GM23338 (cell line): Measurements from ENCODE around the gene OBSCN. TPM values are rescaled to one million over a fixed set of nuclear protein-coding genes. Genes with fewer than 3 reads are reported as not detected.

Experiments used
- ATAC-seq: fragments of 200-7000 bp; cut with Tn5 transposase; 3 replicates; pipeline ENCODE4 v1.9.1; 2020
- DNase-seq: peaks from one replicate; pipeline ENCODE4 v3.0.0-alpha.2; 2015; ENCODE audit warnings: low spot score
- H2AFZ ChIP-seq: fragments of 200-600 bp; sonication (generic); 2 replicates; pipeline ENCODE4 v1.8.0; 2016; ENCODE audit warnings: antibody characterized with exemption, mild to moderate bottlenecking, moderate library complexity
- H3F3A ChIP-seq: fragments of 200-600 bp; sonication (generic); replicated peaks from 2 replicates; pipeline ENCODE4 v1.8.0; 2017; ENCODE audit warnings: antibody characterized with exemption, mixed run types, low read depth
- H3K27ac ChIP-seq: fragments of 200-600 bp; sonication (generic); 2 replicates; pipeline ENCODE4 v1.6.1; 2016; ENCODE audit warnings: low read depth
- H3K27me3 ChIP-seq: fragments of 200-600 bp; sonication (generic); 2 replicates; pipeline ENCODE4 v1.8.0; 2016; ENCODE audit warnings: mild to moderate bottlenecking, mixed run types, moderate library complexity; ENCODE audit not compliant: insufficient read depth
- H3K36me3 ChIP-seq: fragments of 200-600 bp; sonication (generic); 2 replicates; pipeline ENCODE4 v1.8.0; 2016; ENCODE audit warnings: mild to moderate bottlenecking; ENCODE audit not compliant: insufficient read depth
- H3K4me1 ChIP-seq: fragments of 200-600 bp; sonication (generic); 2 replicates; pipeline ENCODE4 v1.8.0; 2016; ENCODE audit warnings: mild to moderate bottlenecking, moderate library complexity; ENCODE audit not compliant: insufficient read depth
- H3K4me2 ChIP-seq: fragments of 200-600 bp; sonication (generic); 2 replicates; pipeline ENCODE4 v1.7.1; 2017; ENCODE audit warnings: mixed run types
- H3K4me3 ChIP-seq: fragments of 200-600 bp; sonication (generic); 2 replicates; pipeline ENCODE4 v1.6.1; 2016; ENCODE audit warnings: mixed run types
- H3K79me2 ChIP-seq: fragments of 200-600 bp; sonication (generic); replicated peaks from 2 replicates; pipeline ENCODE4 v1.8.0; 2017; ENCODE audit warnings: mild to moderate bottlenecking; ENCODE audit not compliant: insufficient read depth
- H3K9me2 ChIP-seq: fragments of 200-600 bp; sonication (generic); 2 replicates; pipeline ENCODE4 v1.8.0; 2017; ENCODE audit not compliant: insufficient read depth
- H4K20me1 ChIP-seq: fragments of 200-600 bp; sonication (generic); replicated peaks from 2 replicates; pipeline ENCODE4 v1.8.0; 2017; ENCODE audit warnings: mild to moderate bottlenecking; ENCODE audit not compliant: insufficient read depth
- H3K27ac Mint-ChIP-seq: 2 replicates; pipeline ENCODE4 v1.8.0; 2020; ENCODE audit warnings: inconsistent platforms, mild to moderate bottlenecking, moderate library complexity, mixed read lengths
- H3K27me3 Mint-ChIP-seq: 3 replicates; pipeline ENCODE4 v1.8.0; 2022; ENCODE audit warnings: low read depth, mild to moderate bottlenecking, moderate library complexity, mixed read lengths, inconsistent platforms; ENCODE audit not compliant: insufficient read depth, poor library complexity
- H3K36me3 Mint-ChIP-seq: 3 replicates; pipeline ENCODE4 v1.8.0; 2021; ENCODE audit warnings: low read depth, mild to moderate bottlenecking, inconsistent platforms, moderate library complexity, mixed read lengths
- H3K4me1 Mint-ChIP-seq: 3 replicates; pipeline ENCODE4 v1.8.0; 2020; ENCODE audit warnings: mild to moderate bottlenecking, inconsistent platforms, mixed read lengths
- H3K4me3 Mint-ChIP-seq: 3 replicates; pipeline ENCODE4 v1.8.0; 2021; ENCODE audit warnings: moderate library complexity, mild to moderate bottlenecking, inconsistent platforms, mixed read lengths
- H3K9me3 Mint-ChIP-seq: 3 replicates; pipeline ENCODE4 v1.8.0; 2020; ENCODE audit warnings: moderate library complexity, mild to moderate bottlenecking, inconsistent platforms, mixed read lengths
- CREB1 ChIP-seq: fragments of 250-450 bp; sonication (Bioruptor Pico); IDR thresholded peaks from 2 replicates; pipeline ENCODE4 v1.5.0; 2020; ENCODE audit warnings: low read depth, mild to moderate bottlenecking, moderate library complexity
- EZH2phosphoT487 ChIP-seq: fragments of 200-600 bp; sonication (generic); IDR thresholded peaks from one replicate; pipeline ENCODE4 v1.8.1; 2018; ENCODE audit warnings: antibody characterized with exemption; ENCODE audit not compliant: unreplicated experiment
- JUNB ChIP-seq: IDR thresholded peaks from one replicate; pipeline ENCODE4 v1.6.1; 2016; ENCODE audit warnings: antibody characterized with exemption; ENCODE audit not compliant: unreplicated experiment
- NANOG ChIP-seq: IDR thresholded peaks from 2 replicates; pipeline ENCODE4 v1.6.1; 2016; ENCODE audit warnings: antibody characterized with exemption, borderline replicate concordance
- STAT1 ChIP-seq: IDR thresholded peaks from one replicate; pipeline ENCODE4 v1.6.1; 2016; ENCODE audit warnings: antibody characterized with exemption; ENCODE audit not compliant: unreplicated experiment
- ZNF331 ChIP-seq: fragments of 250-450 bp; sonication (Bioruptor Pico); IDR thresholded peaks from 2 replicates; pipeline ENCODE4 v1.5.0; 2020; ENCODE audit warnings: low read depth, mild to moderate bottlenecking, moderate library complexity
- polyA plus RNA-seq: library from polyadenylated mRNA; unstranded; fragments of >200 nt; fragmentation: Nextera tagmentation; extraction: Ambion mirVana; gene quantifications from 2 replicates; pipeline ENCODE4 v1.2.1, GENCODE V29; 2016
- total RNA-seq: library from RNA; depleted of rRNA; stranded (reverse); fragments of >200 nt; shearing (Covaris generic); gene quantifications from 2 replicates; pipeline ENCODE4 v1.2.3, GENCODE V29; 2014
- TF ChIP-seq, protein P1 (sequence below): fragments of 250-450 bp; sonication (Bioruptor Pico); IDR thresholded peaks from 2 replicates; pipeline ENCODE4 v1.5.0; 2020; ENCODE audit warnings: mild to moderate bottlenecking, moderate library complexity
- TF ChIP-seq, protein P2 (sequence below), 2 experiments: fragments of 200-600 bp in 1 of 2; sonication (generic) in 1 of 2; conservative IDR thresholded peaks; 2 replicates each; pipeline versions ENCODE4 v1.5.1 to v1.6.1; 2016 to 2017; ENCODE audit warnings: antibody characterized with exemption in 2 of 2, low read depth in 2 of 2, mild to moderate bottlenecking in 2 of 2, moderate library complexity in 1 of 2

OBSCN gene
- total and polyA plus RNA-seq, 2 experiments from 2014 or later = 8.4 to 38.5 TPM

DNA sequence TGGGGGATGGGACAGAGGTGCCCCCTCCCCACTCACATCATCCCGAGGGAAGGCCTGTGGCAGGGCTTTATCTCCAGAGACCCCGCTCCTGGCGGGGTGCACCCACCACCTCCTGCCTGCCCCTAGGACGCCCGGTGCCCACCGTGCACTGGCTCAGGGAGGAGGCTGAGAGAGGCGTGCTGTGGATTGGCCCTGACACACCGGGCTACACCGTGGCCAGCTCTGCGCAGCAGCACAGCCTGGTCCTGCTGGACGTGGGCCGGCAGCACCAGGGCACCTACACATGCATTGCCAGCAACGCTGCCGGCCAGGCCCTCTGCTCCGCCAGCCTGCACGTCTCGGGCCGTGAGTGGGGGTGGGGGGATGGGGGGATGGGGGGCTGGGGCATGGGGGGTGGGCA lies 127.1 kb downstream of the OBSCN start (continued):
- TF ChIP-seq, protein P1, sequence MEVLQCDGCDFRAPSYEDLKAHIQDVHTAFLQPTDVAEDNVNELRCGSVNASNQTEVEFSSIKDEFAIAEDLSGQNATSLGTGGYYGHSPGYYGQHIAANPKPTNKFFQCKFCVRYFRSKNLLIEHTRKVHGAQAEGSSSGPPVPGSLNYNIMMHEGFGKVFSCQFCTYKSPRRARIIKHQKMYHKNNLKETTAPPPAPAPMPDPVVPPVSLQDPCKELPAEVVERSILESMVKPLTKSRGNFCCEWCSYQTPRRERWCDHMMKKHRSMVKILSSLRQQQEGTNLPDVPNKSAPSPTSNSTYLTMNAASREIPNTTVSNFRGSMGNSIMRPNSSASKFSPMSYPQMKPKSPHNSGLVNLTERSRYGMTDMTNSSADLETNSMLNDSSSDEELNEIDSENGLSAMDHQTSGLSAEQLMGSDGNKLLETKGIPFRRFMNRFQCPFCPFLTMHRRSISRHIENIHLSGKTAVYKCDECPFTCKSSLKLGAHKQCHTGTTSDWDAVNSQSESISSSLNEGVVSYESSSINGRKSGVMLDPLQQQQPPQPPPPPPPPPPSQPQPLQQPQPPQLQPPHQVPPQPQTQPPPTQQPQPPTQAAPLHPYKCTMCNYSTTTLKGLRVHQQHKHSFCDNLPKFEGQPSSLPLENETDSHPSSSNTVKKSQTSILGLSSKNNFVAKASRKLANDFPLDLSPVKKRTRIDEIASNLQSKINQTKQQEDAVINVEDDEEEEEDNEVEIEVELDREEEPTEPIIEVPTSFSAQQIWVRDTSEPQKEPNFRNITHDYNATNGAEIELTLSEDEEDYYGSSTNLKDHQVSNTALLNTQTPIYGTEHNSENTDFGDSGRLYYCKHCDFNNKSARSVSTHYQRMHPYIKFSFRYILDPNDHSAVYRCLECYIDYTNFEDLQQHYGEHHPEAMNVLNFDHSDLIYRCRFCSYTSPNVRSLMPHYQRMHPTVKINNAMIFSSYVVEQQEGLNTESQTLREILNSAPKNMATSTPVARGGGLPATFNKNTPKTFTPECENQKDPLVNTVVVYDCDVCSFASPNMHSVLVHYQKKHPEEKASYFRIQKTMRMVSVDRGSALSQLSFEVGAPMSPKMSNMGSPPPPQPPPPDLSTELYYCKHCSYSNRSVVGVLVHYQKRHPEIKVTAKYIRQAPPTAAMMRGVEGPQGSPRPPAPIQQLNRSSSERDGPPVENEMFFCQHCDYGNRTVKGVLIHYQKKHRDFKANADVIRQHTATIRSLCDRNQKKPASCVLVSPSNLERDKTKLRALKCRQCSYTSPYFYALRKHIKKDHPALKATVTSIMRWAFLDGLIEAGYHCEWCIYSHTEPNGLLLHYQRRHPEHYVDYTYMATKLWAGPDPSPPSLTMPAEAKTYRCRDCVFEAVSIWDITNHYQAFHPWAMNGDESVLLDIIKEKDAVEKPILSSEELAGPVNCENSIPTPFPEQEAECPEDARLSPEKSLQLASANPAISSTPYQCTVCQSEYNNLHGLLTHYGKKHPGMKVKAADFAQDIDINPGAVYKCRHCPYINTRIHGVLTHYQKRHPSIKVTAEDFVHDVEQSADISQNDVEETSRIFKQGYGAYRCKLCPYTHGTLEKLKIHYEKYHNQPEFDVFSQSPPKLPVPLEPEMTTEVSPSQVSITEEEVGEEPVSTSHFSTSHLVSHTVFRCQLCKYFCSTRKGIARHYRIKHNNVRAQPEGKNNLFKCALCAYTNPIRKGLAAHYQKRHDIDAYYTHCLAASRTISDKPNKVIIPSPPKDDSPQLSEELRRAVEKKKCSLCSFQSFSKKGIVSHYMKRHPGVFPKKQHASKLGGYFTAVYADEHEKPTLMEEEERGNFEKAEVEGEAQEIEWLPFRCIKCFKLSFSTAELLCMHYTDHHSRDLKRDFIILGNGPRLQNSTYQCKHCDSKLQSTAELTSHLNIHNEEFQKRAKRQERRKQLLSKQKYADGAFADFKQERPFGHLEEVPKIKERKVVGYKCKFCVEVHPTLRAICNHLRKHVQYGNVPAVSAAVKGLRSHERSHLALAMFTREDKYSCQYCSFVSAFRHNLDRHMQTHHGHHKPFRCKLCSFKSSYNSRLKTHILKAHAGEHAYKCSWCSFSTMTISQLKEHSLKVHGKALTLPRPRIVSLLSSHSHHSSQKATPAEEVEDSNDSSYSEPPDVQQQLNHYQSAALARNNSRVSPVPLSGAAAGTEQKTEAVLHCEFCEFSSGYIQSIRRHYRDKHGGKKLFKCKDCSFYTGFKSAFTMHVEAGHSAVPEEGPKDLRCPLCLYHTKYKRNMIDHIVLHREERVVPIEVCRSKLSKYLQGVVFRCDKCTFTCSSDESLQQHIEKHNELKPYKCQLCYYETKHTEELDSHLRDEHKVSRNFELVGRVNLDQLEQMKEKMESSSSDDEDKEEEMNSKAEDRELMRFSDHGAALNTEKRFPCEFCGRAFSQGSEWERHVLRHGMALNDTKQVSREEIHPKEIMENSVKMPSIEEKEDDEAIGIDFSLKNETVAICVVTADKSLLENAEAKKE (CRISPR knock-in tag) = no peak
- no peak for TF ChIP-seq ZNF331 (CRISPR knock-in tag)

DNA sequence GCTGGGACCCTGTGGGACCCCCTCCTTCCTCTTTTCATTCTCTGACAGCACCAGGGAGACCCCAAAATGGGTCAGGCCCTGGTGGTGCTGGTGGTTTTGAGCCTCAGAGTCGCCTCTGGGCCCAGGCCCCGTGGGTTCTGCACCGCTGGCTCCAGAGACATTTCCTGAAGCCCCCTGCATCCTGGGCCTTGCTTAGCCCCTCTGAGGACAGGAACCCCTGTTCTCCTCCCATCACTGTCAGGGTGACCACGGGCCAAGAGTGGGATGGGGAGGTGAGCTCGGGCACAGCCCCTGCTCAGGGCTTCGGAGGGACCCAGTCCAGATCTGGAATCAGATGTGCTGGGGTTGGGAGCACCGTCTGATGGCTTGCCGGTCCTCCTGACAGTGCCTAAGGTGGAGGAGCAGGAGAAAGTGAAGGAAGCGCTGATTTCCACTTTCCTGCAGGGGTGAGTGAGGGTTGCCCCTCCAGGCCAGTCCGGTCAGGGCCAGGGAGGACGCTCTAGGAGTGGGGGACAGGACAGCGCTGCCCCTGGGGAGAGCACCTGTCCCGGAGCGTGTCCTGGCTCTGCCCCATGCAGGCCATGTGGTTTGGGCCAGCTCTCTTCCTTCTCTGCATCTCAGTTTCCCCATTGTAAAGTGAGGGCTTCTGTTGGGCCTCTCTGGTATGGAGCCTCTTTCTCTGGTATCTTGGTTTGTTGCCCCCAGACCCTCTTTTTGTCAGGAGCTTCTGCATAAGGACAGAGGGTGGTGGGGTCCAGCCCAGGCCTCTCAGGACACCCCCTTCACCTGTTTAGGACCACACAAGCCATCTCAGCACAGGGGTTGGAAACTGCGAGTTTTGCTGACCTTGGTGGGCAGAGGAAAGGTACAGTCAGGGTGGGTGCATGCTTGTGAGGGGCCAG lies 127.8 kb downstream of the OBSCN start:
- no peak overlapping the region for H2AFZ ChIP-seq
- H3K27me3 Mint-ChIP-seq = peaks cover 7% of the 10 kb centered on the region
- H3K27ac ChIP-seq = no peak overlapping the region
- no peak overlapping the region for H3K4me3 Mint-ChIP-seq
- no peaks in the 10 kb centered on the region for H3K4me1 Mint-ChIP-seq
- H3K9me3 Mint-ChIP-seq = no peaks in the 10 kb centered on the region
- H3K9me2 ChIP-seq = no peaks in the 10 kb centered on the region
- H3K27me3 ChIP-seq = no peaks in the 10 kb centered on the region
- H3F3A ChIP-seq = no peaks in the 10 kb centered on the region
- no peaks in the 10 kb centered on the region for H3K36me3 ChIP-seq
- no peak for TF ChIP-seq JUNB
- TF ChIP-seq EZH2phosphoT487 = no peak
- no peak for TF ChIP-seq NANOG
- no peak for TF ChIP-seq STAT1
- TF ChIP-seq, protein P2, sequence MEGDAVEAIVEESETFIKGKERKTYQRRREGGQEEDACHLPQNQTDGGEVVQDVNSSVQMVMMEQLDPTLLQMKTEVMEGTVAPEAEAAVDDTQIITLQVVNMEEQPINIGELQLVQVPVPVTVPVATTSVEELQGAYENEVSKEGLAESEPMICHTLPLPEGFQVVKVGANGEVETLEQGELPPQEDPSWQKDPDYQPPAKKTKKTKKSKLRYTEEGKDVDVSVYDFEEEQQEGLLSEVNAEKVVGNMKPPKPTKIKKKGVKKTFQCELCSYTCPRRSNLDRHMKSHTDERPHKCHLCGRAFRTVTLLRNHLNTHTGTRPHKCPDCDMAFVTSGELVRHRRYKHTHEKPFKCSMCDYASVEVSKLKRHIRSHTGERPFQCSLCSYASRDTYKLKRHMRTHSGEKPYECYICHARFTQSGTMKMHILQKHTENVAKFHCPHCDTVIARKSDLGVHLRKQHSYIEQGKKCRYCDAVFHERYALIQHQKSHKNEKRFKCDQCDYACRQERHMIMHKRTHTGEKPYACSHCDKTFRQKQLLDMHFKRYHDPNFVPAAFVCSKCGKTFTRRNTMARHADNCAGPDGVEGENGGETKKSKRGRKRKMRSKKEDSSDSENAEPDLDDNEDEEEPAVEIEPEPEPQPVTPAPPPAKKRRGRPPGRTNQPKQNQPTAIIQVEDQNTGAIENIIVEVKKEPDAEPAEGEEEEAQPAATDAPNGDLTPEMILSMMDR (conservative IDR thresholded peaks at IDR 0.05; ENCODE audit: low read depth in 2 of 2) = no peak
- no peak for TF ChIP-seq CREB1 (CRISPR knock-in tag)
- H3K4me1 ChIP-seq = no peaks in the 10 kb centered on the region
- no peak overlapping the region for H3K27ac Mint-ChIP-seq
- no peak overlapping the region for H3K4me2 ChIP-seq
- peaks cover 9% of the 10 kb centered on the region; the same call in 2 of the 3 replicates for H3K36me3 Mint-ChIP-seq
- DNase-seq (no peak), ATAC-seq (no peak)
- H3K4me3 ChIP-seq = no peak overlapping the region
- no peaks in the 10 kb centered on the region for H3K79me2 ChIP-seq
- no peaks in the 10 kb centered on the region for H4K20me1 ChIP-seq
